K562 (cell line): ENCODE measurements around the gene FXYD4. TPM values are rescaled to one million over a fixed set of nuclear protein-coding genes. Genes with fewer than 3 reads are reported as not detected.
"Not testable (repeated sequence)": the region's sequence is repeated elsewhere in the genome, so short reads cannot be mapped to it uniquely, and the experiment has no call there.

ENCODE experiments used
- ATAC-seq: fragments of 200-7000 bp; cut with Tn5 transposase; 3 replicates; pipeline ENCODE4 v1.9.1; 2020; ENCODE audit warnings: moderate library complexity
- BruUV-seq: library from RNA; stranded (reverse); fragments of 400-500 nt; replicated peaks from 2 replicates; lab custom pipeline; 2021; lab: Mats Ljungman, UMichigan
- CTCF ChIA-PET: fragments of 300-600 bp; formaldehyde crosslinking; extraction: SDS; loops from one replicate; lab custom pipeline; 2021; ENCODE audit warnings: low intra/inter-chr PET ratio; lab: Yijun Ruan, JAX
- POLR2A ChIA-PET: fragments of 300-600, 350-650 bp; sonication (Branson Sonifier 250); formaldehyde crosslinking; extraction: SDS; loops from one replicate; lab custom pipeline; 2021; ENCODE audit warnings: antibody characterized with exemption, inconsistent platforms; lab: Yijun Ruan, JAX
- DNase-seq, 4 experiments: peaks; one replicate each; pipeline versions ENCODE4 v3.0.0 to v3.0.0-alpha.2; 2011 to 2018; ENCODE audit warnings: low spot score in 3 of 4, mixed read lengths in 3 of 4; ENCODE audit errors: extremely low read depth in 1 of 4
- FAIRE-seq: peaks from 2 replicates; lab custom pipeline; 2011; peaks lifted over from hg19 to GRCh38; lab: Jason Lieb, UNC
- H2AFZ ChIP-seq: 2 replicates; pipeline ENCODE4 v1.6.0; 2011; ENCODE audit warnings: low read depth, low read length, control low read depth, inconsistent platforms
- H3K27ac ChIP-seq: fragments of 200-600 bp; 3 replicates; pipeline ENCODE4 v1.8.0; 2011; ENCODE audit warnings: low read depth, mild to moderate bottlenecking, control low read depth, inconsistent platforms, low read length, moderate library complexity, mixed read lengths; ENCODE audit errors: extremely low read depth
- H3K27me3 ChIP-seq, 2 experiments: fragments of 300-600 bp in 1 of 2; 2 replicates in 1 of 2; 3 replicates in 1 of 2; pipeline versions ENCODE4 v1.6.0 to v1.8.0; 2011; ENCODE audit warnings: inconsistent platforms in 2 of 2, low read length in 2 of 2, mild to moderate bottlenecking in 1 of 2, mixed read lengths in 1 of 2, moderate library complexity in 1 of 2; ENCODE audit not compliant: control insufficient read depth in 2 of 2, insufficient read depth in 2 of 2
- H3K36me3 ChIP-seq: fragments of 300-600 bp; 3 replicates; pipeline ENCODE4 v1.8.0; 2011; ENCODE audit warnings: mild to moderate bottlenecking, low read length, inconsistent platforms; ENCODE audit not compliant: control insufficient read depth, insufficient read depth
- H3K4me1 ChIP-seq, 2 experiments: fragments of 200-600 bp in 1 of 2; replicated peaks in 1 of 2; 2 replicates in 1 of 2; 3 replicates in 1 of 2; pipeline versions ENCODE4 v1.5.1 to v1.8.0; 2011; ENCODE audit warnings: inconsistent platforms in 2 of 2, low read length in 2 of 2, mild to moderate bottlenecking in 1 of 2, mixed read lengths in 1 of 2, moderate library complexity in 1 of 2; ENCODE audit not compliant: control insufficient read depth in 2 of 2, insufficient read depth in 2 of 2
- H3K4me2 ChIP-seq: 2 replicates; pipeline ENCODE4 v1.6.1; 2011; ENCODE audit warnings: low read length, control low read depth, inconsistent platforms, mixed read lengths; ENCODE audit not compliant: insufficient read depth
- H3K4me3 ChIP-seq: fragments of 200-600 bp; sonication (generic), shearing (Covaris generic); 2 replicates; pipeline ENCODE4 v1.5.1; 2016; ENCODE audit warnings: control low read depth, inconsistent platforms
- H3K79me2 ChIP-seq: fragments of 200-600 bp; 3 replicates; pipeline ENCODE4 v1.8.0; 2011; ENCODE audit warnings: low read length, inconsistent platforms; ENCODE audit not compliant: control insufficient read depth, insufficient read depth
- H3K9ac ChIP-seq, 2 experiments: 2 replicates each; pipeline versions ENCODE4 v1.6.0 to v1.6.1; 2011; ENCODE audit warnings: low read depth in 2 of 2, low read length in 2 of 2, control low read depth in 1 of 2, inconsistent platforms in 1 of 2, mild to moderate bottlenecking in 1 of 2, mixed read lengths in 1 of 2; ENCODE audit not compliant: insufficient read depth in 1 of 2
- H3K9me1 ChIP-seq: one replicate; pipeline ENCODE4 v1.6.0; 2011; ENCODE audit warnings: inconsistent platforms, mild to moderate bottlenecking, low read length, moderate library complexity; ENCODE audit not compliant: control insufficient read depth, insufficient read depth
- H3K9me3 ChIP-seq: replicated peaks from 2 replicates; pipeline ENCODE4 v1.5.1; 2011; ENCODE audit warnings: low read depth, low read length, inconsistent platforms; ENCODE audit not compliant: control insufficient read depth, insufficient read depth
- H4K20me1 ChIP-seq: replicated peaks from 2 replicates; pipeline ENCODE4 v1.6.1; 2011; ENCODE audit warnings: low read length, inconsistent platforms, mixed read lengths; ENCODE audit not compliant: control insufficient read depth, insufficient read depth
- ADNP ChIP-seq: fragments of 200-800 bp; sonication (Bioruptor generic); IDR thresholded peaks from 2 replicates; pipeline ENCODE4 v1.6.1; 2016; ENCODE audit warnings: missing genetic modification characterization, missing compliant biosample characterization
- ARID1B ChIP-seq: fragments of 450-650 bp; IDR thresholded peaks from 2 replicates; pipeline ENCODE4 v1.6.1; 2016; ENCODE audit warnings: antibody characterized with exemption, mild to moderate bottlenecking, inconsistent platforms
- ATF3 ChIP-seq, 2 experiments: fragments of 450-650 bp in 1 of 2; sonication (generic) in 1 of 2; formaldehyde crosslinking in 1 of 2; IDR thresholded peaks in 1 of 2; conservative IDR thresholded peaks in 1 of 2; 2 replicates each; pipeline versions ENCODE4 v1.6.1 to v1.8.1; 2016 to 2023; ENCODE audit warnings: mild to moderate bottlenecking in 2 of 2, moderate library complexity in 2 of 2, inconsistent platforms in 1 of 2, missing genetic modification reagents in 1 of 2
- BCOR ChIP-seq: fragments of 450-650 bp; IDR thresholded peaks from 2 replicates; pipeline ENCODE4 v1.6.1; 2016
- C11orf30 ChIP-seq: fragments of 450-650 bp; IDR thresholded peaks from 2 replicates; pipeline ENCODE4 v1.6.1; 2016; ENCODE audit warnings: low read depth, mild to moderate bottlenecking
- CBFA2T3 ChIP-seq: fragments of 450-650 bp; IDR thresholded peaks from 2 replicates; pipeline ENCODE4 v1.6.1; 2017
- DPF2 ChIP-seq: fragments of 450-650 bp; IDR thresholded peaks from 2 replicates; pipeline ENCODE4 v1.6.1; 2016
- FOSL1 ChIP-seq: fragments of 200-800 bp; sonication (Bioruptor generic); conservative IDR thresholded peaks from 2 replicates; pipeline ENCODE4 v1.6.1; 2016; ENCODE audit warnings: missing genetic modification characterization, missing compliant biosample characterization
- JUN ChIP-seq, 2 experiments: sonication (generic) in 1 of 2; formaldehyde crosslinking in 1 of 2; IDR thresholded peaks; 2 replicates each; pipeline versions ENCODE4 v1.6.1 to v1.8.0; 2012 to 2022; ENCODE audit warnings: borderline replicate concordance in 2 of 2, mild to moderate bottlenecking in 2 of 2, improper control_type of control experiment in 1 of 2, low read depth in 1 of 2, low read length in 1 of 2, missing genetic modification reagents in 1 of 2
- KDM1A ChIP-seq, 2 experiments: fragments of 450-650 bp; IDR thresholded peaks; 2 replicates each; pipeline ENCODE4 v1.6.1; 2016; ENCODE audit warnings: mild to moderate bottlenecking in 2 of 2
- MAFG ChIP-seq: fragments of 450-650 bp; conservative IDR thresholded peaks from 2 replicates; pipeline ENCODE4 v1.6.1; 2016; ENCODE audit warnings: missing genetic modification characterization, missing compliant biosample characterization
- NFE2L1 ChIP-seq: fragments of 450-650 bp; IDR thresholded peaks from 2 replicates; pipeline ENCODE4 v1.6.1; 2016; ENCODE audit warnings: missing genetic modification characterization, low read depth, mild to moderate bottlenecking, missing compliant biosample characterization, moderate library complexity, borderline replicate concordance
- SMARCA4 ChIP-seq: fragments of 450-650 bp; IDR thresholded peaks from 2 replicates; pipeline ENCODE4 v1.6.1; 2016
- SMARCA5 ChIP-seq: fragments of 450-650 bp; IDR thresholded peaks from 2 replicates; pipeline ENCODE4 v1.6.1; 2016
- SMARCE1 ChIP-seq: fragments of 450-650 bp; IDR thresholded peaks from 2 replicates; pipeline ENCODE4 v1.7.1; 2016; ENCODE audit warnings: mild to moderate bottlenecking
- TRIM24 ChIP-seq, 2 experiments: fragments of 450-650 bp; IDR thresholded peaks; 2 replicates each; pipeline ENCODE4 v1.6.1; 2016
- ZNF316 ChIP-seq: fragments of 450-650 bp; IDR thresholded peaks from 2 replicates; pipeline ENCODE4 v1.6.1; 2016
- ZNF384 ChIP-seq: IDR thresholded peaks from 2 replicates; pipeline ENCODE4 v1.6.1; 2012; ENCODE audit warnings: low read depth, low read length, improper control_type of control experiment
- WGBS: fragments of 100-300 bp; shearing (Covaris generic); methylation state at CpG from one replicate; pipeline ENCODE4 v1.1.6; 2016; ENCODE audit warnings: low coverage, mixed read lengths; ENCODE audit not compliant: insufficient coverage; ENCODE audit errors: missing lambda C conversion rate; 5-methylcytosine and 5-hydroxymethylcytosine counted together
- in situ Hi-C: fragments of 300-500 bp; cut with MboI; formaldehyde crosslinking; loops from 4 replicates; pipeline ENCODE4 v1.15.0; 2018; ENCODE audit warnings: inconsistent platforms, mixed read lengths
- intact Hi-C: fragments of 100-400 bp; cut with micrococcal nuclease; formaldehyde crosslinking; loops from 2 replicates; pipeline ENCODE4 v1.14.2; 2022
- polyA plus RNA-seq, 8 experiments: library from polyadenylated mRNA; depleted of rRNA in 4 of 8; stranded (reverse) in 5 of 8; unstranded in 3 of 8; fragments of >200 nt; fragmentation: Nextera tagmentation in 2 of 8; fragmentation: Illumina TruSeq in 1 of 8; extraction: Ambion mirVana in 2 of 8; extraction: Trizol in 1 of 8; gene quantifications; 2 replicates each; pipeline versions ENCODE4 v1.2.1 to v1.2.3, GENCODE V29; 2011 to 2014; ENCODE audit warnings: inconsistent platforms in 1 of 8, missing spikeins in 1 of 8
- total RNA-seq, 7 experiments: library from RNA; depleted of rRNA in 6 of 7; stranded (reverse); fragments of >200 nt in 6 of 7; fragmentation: Illumina TruSeq in 2 of 7; extraction: Trizol in 2 of 7; gene quantifications; 2 replicates each; pipeline versions ENCODE4 v1.2.1 to v1.2.3, GENCODE V29; 2011 to 2021; ENCODE audit warnings: low replicate concordance in 1 of 7

FXYD4 gene
- total and polyA plus RNA-seq, 9 of the 15 experiments (the other 6 are each of a cell fraction or from before 2014, with no cell fraction given), result not detected

GRCh38 chr10:43421944-43422343, 50.5 kb downstream of the FXYD4 start:
- H3K9me1 ChIP-seq; FAIRE-seq; H3K27me3 ChIP-seq; CTCF ChIA-PET; H3K79me2 ChIP-seq; H4K20me1 ChIP-seq; intact Hi-C loops; H3K4me3 ChIP-seq; DNase-seq; BruUV-seq; H3K36me3 ChIP-seq; ATAC-seq; in situ Hi-C loops; H3K9me3 ChIP-seq; H3K9ac ChIP-seq; TF ChIP-seq JUN (CRISPR knock-in tag; IDR thresholded peaks at IDR 0.05; ENCODE audit: borderline replicate concordance); ATF3 (CRISPR knock-in tag; conservative IDR thresholded peaks at IDR 0.05): not testable (repeated sequence)
- H3K4me1 ChIP-seq, result peaks cover 36 to 53% of the 10 kb centered on the region in 2 experiments
- POLR2A ChIA-PET, result interaction anchor here (1.4 kb wide), 1 partner anchor 15 kb away, joined by 7 read pairs; the partner anchor contains the start of gene ZNF487
- WGBS, result 44% methylated on average over 4 of the region's 4 CpGs
- H3K27ac ChIP-seq, result peak overlapping the region; percentile 26; the same call in 2 of the 3 replicates
- TF ChIP-seq SMARCA4, result peak; percentile 53; the same call in 1 of the 2 replicates
- peak; percentile 66; the same call in 1 of the 2 replicates for TF ChIP-seq ZNF384
- TF ChIP-seq JUN (IDR thresholded peaks at IDR 0.05; ENCODE audit: borderline replicate concordance, low read depth, low read length), result 0 out of 2 replicates have a peak, but pooled peaks have one; percentile 7
- 0 out of 2 replicates have a peak, but pooled peaks have one; percentile 46 for TF ChIP-seq SMARCA5
- peak; percentile 86 for TF ChIP-seq ATF3 (IDR thresholded peaks at IDR 0.05)
- TF ChIP-seq ARID1B, result peak; percentile 71
- TF ChIP-seq NFE2L1 (tag), result peak; percentile 44
- peak; percentile 66; the same call in 1 of the 2 replicates for TF ChIP-seq BCOR
- peak; percentile 31 to 69; a peak in 2 of 4 replicates for TF ChIP-seq KDM1A (IDR thresholded peaks at IDR 0.05)
- TF ChIP-seq FOSL1 (tag), result peak; percentile 79
- peak; percentile 73 for TF ChIP-seq DPF2
- TF ChIP-seq ZNF316, result peak; percentile 76
- peak; percentile 84 for TF ChIP-seq ADNP (tag)
- peak; percentile 35 for TF ChIP-seq CBFA2T3
- TF ChIP-seq TRIM24 (IDR thresholded peaks at IDR 0.05), result peak; percentile 20 to 43; a peak in 1 of 4 replicates
- TF ChIP-seq MAFG, result peak; percentile 72
- peak; percentile 60; the same call in 1 of the 2 replicates for TF ChIP-seq C11orf30
- peak; percentile 66 for TF ChIP-seq SMARCE1
- TF ChIP-seq, all 486 proteins: peak for 18; not testable (repeated sequence) for 468
- H2AFZ ChIP-seq, H3K4me2 ChIP-seq: not testable (repeated sequence)
